HCT116 (cell line): ENCODE results near the gene CDH4. TPM values are rescaled to one million over a fixed set of nuclear protein-coding genes. Genes with fewer than 3 reads are reported as not detected.

Experiments
- ATAC-seq: fragments of 200-7000 bp; cut with Tn5 transposase; 2 replicates; pipeline ENCODE4 v1.9.1; 2020; ENCODE audit warnings: mild to moderate bottlenecking, moderate library complexity
- BruUV-seq: library from RNA; stranded (reverse); fragments of 400-500 nt; replicated peaks from 2 replicates; lab custom pipeline; 2021; lab: Mats Ljungman, UMichigan
- CTCF ChIA-PET: fragments of 300-600 bp; sonication (Branson Sonifier 250); formaldehyde crosslinking; loops from one replicate; lab custom pipeline; 2021; ENCODE audit warnings: antibody characterized with exemption; lab: Charles Lee
- POLR2A ChIA-PET: fragments of 300-600, 350-600 bp; sonication (Branson Sonifier 250); formaldehyde crosslinking; loops from one replicate; lab custom pipeline; 2021; ENCODE audit warnings: antibody characterized with exemption; lab: Charles Lee
- RAD21 ChIA-PET, 2 experiments: fragments of 300-600 bp; sonication (Branson Sonifier 250); formaldehyde crosslinking; loops; one replicate each; lab custom pipeline; 2023; ENCODE audit warnings: low total read pairs in 2 of 2; ENCODE audit not compliant: uncharacterized antibody in 2 of 2, unreplicated experiment in 2 of 2, low non-redundant PET in 1 of 2; lab: Charles Lee
- DNase-seq: peaks from one replicate; pipeline ENCODE4 v3.0.0-alpha.2; 2010; ENCODE audit warnings: low read depth, low spot score
- H2AFZ ChIP-seq: fragments of 200-600 bp; shearing (Covaris generic), sonication (generic); 2 replicates; pipeline ENCODE4 v1.6.1; 2017; ENCODE audit warnings: low read depth, mixed run types, mixed read lengths, antibody characterized with exemption, low read length; ENCODE audit not compliant: poor library complexity, severe bottlenecking
- H3K27ac ChIP-seq: 2 replicates; pipeline ENCODE4 v1.5.1; 2012; ENCODE audit warnings: low read depth, low read length
- H3K27me3 ChIP-seq: fragments of 200-600 bp; sonication (generic); 2 replicates; pipeline ENCODE4 v1.6.1; 2016; ENCODE audit warnings: mixed run types, low read length, mixed read lengths; ENCODE audit not compliant: insufficient read depth
- H3K36me3 ChIP-seq, 2 experiments: fragments of 200-500 bp in 1 of 2; fragments of 200-600 bp in 1 of 2; sonication (Bioruptor generic) in 1 of 2; sonication (generic) in 1 of 2; 2 replicates each; pipeline versions ENCODE4 v1.5.1 to v1.6.1; 2014 to 2016; ENCODE audit warnings: low read length in 2 of 2, inconsistent platforms in 1 of 2, mixed read lengths in 1 of 2, mixed run types in 1 of 2; ENCODE audit not compliant: insufficient read depth in 2 of 2, control insufficient read depth in 1 of 2
- H3K4me1 ChIP-seq, 2 experiments: fragments of 200-600 bp in 1 of 2; sonication (generic) in 1 of 2; 2 replicates each; pipeline versions ENCODE4 v1.5.1 to v1.6.1; 2012 to 2017; ENCODE audit warnings: low read length in 2 of 2, inconsistent platforms in 1 of 2, mild to moderate bottlenecking in 1 of 2, mixed read lengths in 1 of 2, mixed run types in 1 of 2, moderate library complexity in 1 of 2; ENCODE audit not compliant: insufficient read depth in 2 of 2, control insufficient read depth in 1 of 2
- H3K4me2 ChIP-seq: fragments of 200-600 bp; sonication (generic); 2 replicates; pipeline ENCODE4 v1.6.1; 2017; ENCODE audit warnings: mixed run types, low read length, mixed read lengths
- H3K4me3 ChIP-seq, 2 experiments: fragments of 200-600 bp in 1 of 2; sonication (generic) in 1 of 2; replicated peaks in 1 of 2; 2 replicates each; pipeline ENCODE4 v1.5.1; 2011 to 2016; ENCODE audit warnings: low read length in 2 of 2, control low read depth in 1 of 2, low read depth in 1 of 2, mild to moderate bottlenecking in 1 of 2, mixed read lengths in 1 of 2, mixed run types in 1 of 2
- H3K79me2 ChIP-seq: fragments of 200-600 bp; sonication (generic); 2 replicates; pipeline ENCODE4 v1.6.1; 2017; ENCODE audit warnings: mild to moderate bottlenecking, mixed run types, low read length, moderate library complexity, mixed read lengths; ENCODE audit not compliant: insufficient read depth
- H3K9ac ChIP-seq: fragments of 200-600 bp; sonication (generic); 2 replicates; pipeline ENCODE4 v1.6.1; 2016; ENCODE audit warnings: low read length, mixed read lengths
- H3K9me2 ChIP-seq: fragments of 200-600 bp; sonication (generic), shearing (Covaris generic); 2 replicates; pipeline ENCODE4 v1.6.1; 2017; ENCODE audit warnings: mixed run types, mild to moderate bottlenecking, moderate library complexity; ENCODE audit not compliant: insufficient read depth
- H3K9me3 ChIP-seq, 2 experiments: fragments of 200-500 bp in 1 of 2; fragments of 200-600 bp in 1 of 2; sonication (Bioruptor generic) in 1 of 2; sonication (generic) in 1 of 2; 2 replicates each; pipeline ENCODE4 v1.6.1; 2014 to 2017; ENCODE audit warnings: low read length in 2 of 2, mixed read lengths in 2 of 2, inconsistent platforms in 1 of 2, low read depth in 1 of 2, mild to moderate bottlenecking in 1 of 2, mixed run types in 1 of 2, moderate library complexity in 1 of 2; ENCODE audit not compliant: control insufficient read depth in 1 of 2, insufficient read depth in 1 of 2
- H4K20me1 ChIP-seq: fragments of 200-600 bp; sonication (generic), shearing (Covaris generic); 2 replicates; pipeline ENCODE4 v1.6.1; 2017; ENCODE audit warnings: mixed run types, mild to moderate bottlenecking, moderate library complexity; ENCODE audit not compliant: insufficient read depth
- ATF3 ChIP-seq: IDR thresholded peaks from 2 replicates; pipeline ENCODE4 v1.6.1; 2012
- CBX3 ChIP-seq: IDR thresholded peaks from 2 replicates; pipeline ENCODE4 v1.6.1; 2012; ENCODE audit warnings: low read depth
- CEBPB ChIP-seq: IDR thresholded peaks from 2 replicates; pipeline ENCODE4 v1.6.1; 2012; ENCODE audit warnings: low read depth
- POLR2A ChIP-seq: IDR thresholded peaks from 2 replicates; pipeline ENCODE4 v1.7.0; 2011; ENCODE audit warnings: borderline replicate concordance; ENCODE audit not compliant: insufficient read depth, insufficient read length; ENCODE audit errors: extremely low read depth
- REST ChIP-seq: IDR thresholded peaks from 2 replicates; pipeline ENCODE4 v1.6.1; 2012; ENCODE audit warnings: low read depth
- SIN3A ChIP-seq: IDR thresholded peaks from 2 replicates; pipeline ENCODE4 v1.6.1; 2012; ENCODE audit warnings: low read depth
- SRF ChIP-seq: IDR thresholded peaks from 2 replicates; pipeline ENCODE4 v1.6.1; 2012; ENCODE audit warnings: low read depth
- ZFX ChIP-seq: fragments of 450-650 bp; IDR thresholded peaks from 2 replicates; pipeline ENCODE4 v1.6.1; 2017
- intact Hi-C: fragments of 100-400 bp; cut with micrococcal nuclease; formaldehyde crosslinking; loops from 2 replicates; pipeline ENCODE4 v1.10.0; 2022
- total RNA-seq: library from RNA; stranded (reverse); gene quantifications from one replicate; pipeline ENCODE4 v1.2.1, GENCODE V29; 2021; ENCODE audit not compliant: unreplicated experiment

The CDH4 gene
- total RNA-seq, 1 experiment from 2014 or later = not detected

- ChIA-PET CTCF (no interaction called here), POLR2A (no interaction called here), RAD21 (no interaction called here)
- no peaks in the 10 kb centered on the region for H3K79me2 ChIP-seq
- no peaks in the 10 kb centered on the region for H3K9me3 ChIP-seq
- no peak overlapping the region for H3K27ac ChIP-seq
- no peak overlapping the region for H3K4me3 ChIP-seq
- no peak overlapping the region for H3K4me2 ChIP-seq
- TF ChIP-seq REST (no peak), CBX3 (no peak), ZFX (no peak), CEBPB (no peak), ATF3 (no peak), POLR2A (no peak), SIN3A (no peak), SRF (no peak)
- H2AFZ ChIP-seq = no peak overlapping the region
- no TSS peak for BruUV-seq
- ATAC-seq (no peak), DNase-seq (no peak)
- H3K4me1 ChIP-seq = no peaks in the 10 kb centered on the region
- no peaks in the 10 kb centered on the region for H3K27me3 ChIP-seq
- no peaks in the 10 kb centered on the region for H4K20me1 ChIP-seq
- no peaks in the 10 kb centered on the region for H3K36me3 ChIP-seq
- intact Hi-C loops = no loop called here
- no peaks in the 10 kb centered on the region for H3K9me2 ChIP-seq
- H3K9ac ChIP-seq = no peak overlapping the region
Observed at GRCh38 chr20:61934716-61935530, 682.9 kb downstream of the CDH4 start.
